ACC112 (cell line): ENCODE measurements around the gene C4orf36.

Source experiments
- H2AFZ ChIP-seq: fragments of 200-600 bp; sonication (generic); one replicate; pipeline ENCODE4 v1.6.0; 2017; ENCODE audit warnings: antibody characterized with exemption, low read length; ENCODE audit not compliant: unreplicated experiment
- H3K27ac ChIP-seq: fragments of 200-600 bp; sonication (generic); 2 replicates; pipeline ENCODE4 v1.5.1; 2014; ENCODE audit warnings: low read depth, mild to moderate bottlenecking, antibody characterized with exemption, low read length, moderate library complexity
- H3K27me3 ChIP-seq: fragments of 200-600 bp; sonication (generic); 2 replicates; pipeline ENCODE4 v1.6.1; 2014; ENCODE audit warnings: mild to moderate bottlenecking, antibody characterized with exemption, low read length, moderate library complexity, mixed read lengths; ENCODE audit not compliant: insufficient read depth
- H3K36me3 ChIP-seq: fragments of 200-600 bp; sonication (generic); 2 replicates; pipeline ENCODE4 v1.6.1; 2016; ENCODE audit warnings: mild to moderate bottlenecking, antibody characterized with exemption, low read length, moderate library complexity, mixed read lengths; ENCODE audit not compliant: insufficient read depth
- H3K4me1 ChIP-seq: fragments of 200-600 bp; sonication (generic); one replicate; pipeline ENCODE4 v1.6.1; 2016; ENCODE audit warnings: low read length, mixed read lengths; ENCODE audit not compliant: insufficient read depth, unreplicated experiment, control insufficient read depth
- H3K4me3 ChIP-seq: fragments of 200-600 bp; sonication (generic); 2 replicates; pipeline ENCODE4 v1.5.1; 2014; ENCODE audit warnings: mild to moderate bottlenecking, low read depth, low read length
- H3K79me2 ChIP-seq: fragments of 200-600 bp; sonication (generic); one replicate; pipeline ENCODE4 v1.6.0; 2016; ENCODE audit warnings: low read length; ENCODE audit not compliant: control insufficient read depth, unreplicated experiment, insufficient read depth

The C4orf36 gene

GRCh38 chr4:86834901-86835300, 57.3 kb downstream of the C4orf36 start:
- peaks cover 12% of the 10 kb centered on the region for H3K4me1 ChIP-seq
- H3K27me3 ChIP-seq = no peaks in the 10 kb centered on the region
- no peak overlapping the region for H3K27ac ChIP-seq
- H3K4me3 ChIP-seq = no peak overlapping the region
- H3K79me2 ChIP-seq = no peaks in the 10 kb centered on the region
- H3K36me3 ChIP-seq = no peaks in the 10 kb centered on the region
- H2AFZ ChIP-seq = no peak overlapping the region

- Histone ChIP-seq H3K4me3 (no peak overlapping the region), H3K79me2 (no peaks in the 10 kb centered on the region), H3K27me3 (no peaks in the 10 kb centered on the region), H3K36me3 (no peaks in the 10 kb centered on the region), H2AFZ (no peak overlapping the region), H3K27ac (no peak overlapping the region), H3K4me1 (peaks cover 12% of the 10 kb centered on the region)
Measured at GRCh38 chr4:86833615-86834014, 58.6 kb downstream of the C4orf36 start.

GRCh38 chr4:86831262-86832130, 60.7 kb downstream of the C4orf36 start:
- H3K4me3 ChIP-seq = no peak overlapping the region
- H3K27ac ChIP-seq = peak overlapping the region; percentile 36

More at GRCh38 chr4:86831262-86832130, 60.7 kb downstream of the C4orf36 start:
- Histone ChIP-seq H3K27me3 (no peaks in the 10 kb centered on the region), H3K4me1 (peaks cover 12% of the 10 kb centered on the region), H3K36me3 (no peaks in the 10 kb centered on the region), H3K79me2 (no peaks in the 10 kb centered on the region), H2AFZ (peak overlapping the region; percentile 92)
